ENCODE measurements around the gene NLRX1. TPM values are rescaled to one million over a fixed set of nuclear protein-coding genes. Genes with fewer than 3 reads are reported as not detected.
"Not testable (repeated sequence)": the region's sequence is repeated elsewhere in the genome, so short reads cannot be mapped to it uniquely, and the experiment has no call there.

NLRX1 gene
- total and polyA plus RNA-seq, 2 experiments from 2014 or later: 16.1 to 36.8 TPM

- Histone ChIP-seq H3K9me3 (ENCODE audit: low read depth) (no peaks in the 10 kb centered on the region), H3K36me3 (no peaks in the 10 kb centered on the region), H3K27ac (no peak overlapping the region), H3K4me3 (no peak overlapping the region), H3K4me1 (ENCODE audit: low read depth) (no peaks in the 10 kb centered on the region), H3K27me3 (no peaks in the 10 kb centered on the region)
- no peak for TF ChIP-seq CTCF (IDR thresholded peaks at IDR 0.05; ENCODE audit: low read depth, low read length)
- DNase-seq (ENCODE audit: low read depth in 1 of 2, low spot score in 1 of 2): no peak
Measured at GRCh38 chr11:119161871-119162270, 6.7 kb upstream of the NLRX1 start.

GRCh38 chr11:119166368-119167076 is 2.0 kb upstream of the NLRX1 start:
- no peaks in the 10 kb centered on the region for H3K36me3 ChIP-seq
- H3K4me3 ChIP-seq: no peak overlapping the region
- no peaks in the 10 kb centered on the region for H3K9me3 ChIP-seq (ENCODE audit: low read depth)
- H3K4me1 ChIP-seq (ENCODE audit: low read depth): peaks cover 5% of the 10 kb centered on the region
- no peak overlapping the region for H3K27ac ChIP-seq
- no peak for TF ChIP-seq CTCF (IDR thresholded peaks at IDR 0.05; ENCODE audit: low read depth, low read length)
- peak in 1 of 2 donors; percentile 38 for DNase-seq (ENCODE audit: low read depth in 1 of 2, low spot score in 1 of 2)
- no peaks in the 10 kb centered on the region for H3K27me3 ChIP-seq

GRCh38 chr11:119167077-119167458 is 1.5 kb upstream of the NLRX1 start:
- DNase-seq (ENCODE audit: low read depth in 1 of 2, low spot score in 1 of 2); H3K27me3 ChIP-seq; H3K4me3 ChIP-seq; H3K27ac ChIP-seq; H3K36me3 ChIP-seq; H3K4me1 ChIP-seq (ENCODE audit: low read depth); H3K9me3 ChIP-seq (ENCODE audit: low read depth): not testable (repeated sequence)

GRCh38 chr11:119167933-119168332 is 592 bp upstream of the NLRX1 start:
- Histone ChIP-seq H3K36me3 (no peaks in the 10 kb centered on the region), H3K4me1 (ENCODE audit: low read depth) (peaks cover 5% of the 10 kb centered on the region), H3K9me3 (ENCODE audit: low read depth) (no peaks in the 10 kb centered on the region), H3K27ac (no peak overlapping the region), H3K27me3 (no peaks in the 10 kb centered on the region), H3K4me3 (no peak overlapping the region)
- TF ChIP-seq CTCF (IDR thresholded peaks at IDR 0.05; ENCODE audit: low read depth, low read length): no peak
- no peak for DNase-seq (ENCODE audit: low read depth in 1 of 2, low spot score in 1 of 2)

GRCh38 chr11:119169282-119169719 is 776 bp downstream of the NLRX1 start:
- Histone ChIP-seq H3K9me3 (ENCODE audit: low read depth) (no peaks in the 10 kb centered on the region), H3K27me3 (no peaks in the 10 kb centered on the region), H3K36me3 (no peaks in the 10 kb centered on the region), H3K4me1 (ENCODE audit: low read depth) (peaks cover 5% of the 10 kb centered on the region), H3K27ac (peak overlapping the region; percentile 86), H3K4me3 (peak overlapping the region; percentile 28)
- no peak for TF ChIP-seq CTCF (IDR thresholded peaks at IDR 0.05; ENCODE audit: low read depth, low read length)
- peak; percentile 49 to 61 for DNase-seq (ENCODE audit: low read depth in 1 of 2, low spot score in 1 of 2)

- DNase-seq (ENCODE audit: low read depth in 1 of 2, low spot score in 1 of 2): no peak
- no peak for TF ChIP-seq CTCF (IDR thresholded peaks at IDR 0.05; ENCODE audit: low read depth, low read length)
- Histone ChIP-seq H3K4me3 (no peak overlapping the region), H3K27me3 (no peaks in the 10 kb centered on the region), H3K36me3 (no peaks in the 10 kb centered on the region), H3K9me3 (ENCODE audit: low read depth) (no peaks in the 10 kb centered on the region), H3K27ac (no peak overlapping the region), H3K4me1 (ENCODE audit: low read depth) (peaks cover 5% of the 10 kb centered on the region)
Measured at GRCh38 chr11:119172513-119172912, 4.0 kb downstream of the NLRX1 start.
